Stimulated activated CD8-positive, alpha-beta memory T cell treated with anti-CD3 and anti-CD28 coated beads, Interleukin-4, amount 100 ng/mL, for 4 hours (primary cell): ENCODE data around the gene EXD3.

Source experiments
- DNase-seq, 2 donors: peaks; one replicate each; pipeline ENCODE4 v3.0.0-alpha.2; 2020; ENCODE audit warnings: low read depth in 2 of 2, low spot score in 1 of 2

Gene EXD3

DNA sequence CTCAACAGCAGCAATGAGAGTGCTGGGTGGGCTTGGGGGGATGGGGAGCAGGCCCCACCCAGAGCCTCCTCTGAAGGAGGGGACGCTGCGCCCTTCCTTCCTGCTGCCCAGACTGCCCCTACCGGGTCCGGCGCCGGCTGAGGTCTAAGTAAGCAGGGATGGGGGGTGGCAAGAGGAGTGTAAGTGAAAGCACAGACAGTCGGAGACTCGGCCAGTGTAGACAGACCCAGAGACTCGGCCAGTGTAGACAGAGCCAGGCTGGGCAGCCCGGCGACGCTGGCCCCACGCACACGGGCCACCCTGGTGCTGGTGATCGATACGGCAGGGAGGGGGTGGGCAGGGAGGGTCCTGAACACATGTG lies 25.6 kb upstream of the EXD3 start:
- no peak for DNase-seq

DNA sequence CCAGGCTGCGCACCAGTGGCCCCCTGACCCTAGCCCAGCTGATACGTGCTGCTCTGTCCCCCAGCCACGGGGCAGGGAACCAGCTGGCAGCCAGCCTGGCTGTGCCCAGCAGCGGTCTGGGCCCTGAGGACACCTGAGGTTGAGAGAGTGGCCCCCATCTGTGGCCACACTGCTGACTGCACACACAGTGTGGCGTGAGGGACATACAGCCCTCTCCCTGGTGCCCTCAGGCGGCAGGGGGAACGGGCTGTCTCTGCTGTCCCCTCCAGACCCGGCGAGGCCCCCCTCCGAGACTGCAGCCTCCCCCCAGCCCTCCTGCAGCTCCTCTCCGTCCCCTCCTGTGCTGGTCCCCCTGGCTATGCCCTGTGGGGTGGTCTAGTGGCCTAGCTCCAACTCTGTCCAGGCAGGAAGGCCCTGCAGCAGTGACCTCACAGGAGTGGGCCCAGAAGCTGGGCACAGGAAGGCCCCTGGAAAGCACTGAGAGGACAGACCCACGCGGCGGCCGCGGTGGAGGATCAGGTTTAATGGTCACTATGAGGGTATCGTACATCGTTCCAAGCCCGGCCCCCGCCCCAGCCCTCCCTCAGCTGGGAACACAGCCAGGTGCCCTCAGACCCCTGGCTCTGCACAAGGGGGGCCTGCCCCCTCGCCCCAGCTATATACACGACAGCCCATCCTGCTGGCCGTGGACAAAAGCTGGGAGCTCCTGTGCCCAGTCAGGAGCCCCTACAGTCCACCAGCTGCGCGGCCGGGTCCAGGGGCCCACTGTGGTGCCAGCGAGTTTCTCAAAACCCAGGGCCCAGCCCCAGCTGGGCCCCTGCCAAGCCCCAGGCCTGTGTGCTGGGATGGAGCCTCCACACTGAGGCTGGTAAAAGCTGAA lies 25.0 kb upstream of the EXD3 start:
- no peak for DNase-seq

DNA sequence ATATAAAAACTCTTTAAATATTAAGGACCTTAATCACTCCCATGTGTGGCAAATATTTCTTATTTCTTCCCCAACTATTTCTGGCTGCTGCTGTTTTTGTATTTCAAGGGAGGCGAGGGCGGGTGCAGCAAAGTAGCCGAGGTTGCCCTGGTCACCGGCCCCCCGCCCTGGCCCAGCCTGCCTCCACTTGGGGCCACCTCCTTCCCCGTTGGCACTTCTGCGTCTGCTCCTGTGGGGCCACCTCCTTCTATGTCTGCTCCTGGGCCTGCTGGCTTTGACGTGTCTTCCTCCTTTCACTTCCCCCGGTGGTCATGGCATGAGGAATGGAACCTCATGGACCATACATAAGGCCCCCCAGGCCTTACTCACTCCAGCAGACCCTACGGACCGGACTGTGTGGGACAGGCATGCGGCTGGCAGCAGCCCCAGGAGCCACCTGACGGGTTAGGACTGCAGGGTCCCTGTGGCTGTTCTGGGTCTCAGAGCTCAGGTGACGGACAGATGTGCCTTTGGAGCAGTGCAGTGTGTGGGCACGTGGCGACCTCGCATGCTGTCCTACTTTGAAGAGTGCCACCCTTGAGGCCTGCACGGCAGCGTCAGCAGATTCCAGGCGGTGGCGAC lies 24.0 kb upstream of the EXD3 start:
- DNase-seq = no peak

DNA sequence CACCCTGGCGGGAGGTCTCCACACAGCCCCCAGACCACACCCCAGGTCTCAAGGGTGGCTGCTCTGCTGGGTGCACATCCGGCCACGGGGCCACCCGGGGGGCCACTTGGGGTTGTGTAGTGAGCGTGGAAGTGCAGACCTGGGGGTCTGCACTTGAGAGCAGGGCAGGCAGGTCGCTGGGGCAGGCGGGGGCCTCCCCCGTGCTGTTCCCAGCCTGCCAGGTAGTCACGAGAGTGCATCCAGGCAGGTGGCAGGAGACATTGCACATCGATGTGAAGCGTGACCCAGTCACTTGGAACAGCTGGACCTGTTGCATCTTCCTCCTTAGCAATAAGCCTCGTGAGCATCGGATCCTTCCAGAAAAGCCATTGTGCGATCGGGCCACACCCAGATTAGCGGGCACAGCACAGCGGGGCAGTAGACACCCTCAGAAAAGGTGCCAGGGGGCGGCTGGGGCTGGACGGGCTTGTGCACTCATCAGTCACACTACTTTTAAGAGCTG lies 23.0 kb upstream of the EXD3 start:
- no peak for DNase-seq

DNA sequence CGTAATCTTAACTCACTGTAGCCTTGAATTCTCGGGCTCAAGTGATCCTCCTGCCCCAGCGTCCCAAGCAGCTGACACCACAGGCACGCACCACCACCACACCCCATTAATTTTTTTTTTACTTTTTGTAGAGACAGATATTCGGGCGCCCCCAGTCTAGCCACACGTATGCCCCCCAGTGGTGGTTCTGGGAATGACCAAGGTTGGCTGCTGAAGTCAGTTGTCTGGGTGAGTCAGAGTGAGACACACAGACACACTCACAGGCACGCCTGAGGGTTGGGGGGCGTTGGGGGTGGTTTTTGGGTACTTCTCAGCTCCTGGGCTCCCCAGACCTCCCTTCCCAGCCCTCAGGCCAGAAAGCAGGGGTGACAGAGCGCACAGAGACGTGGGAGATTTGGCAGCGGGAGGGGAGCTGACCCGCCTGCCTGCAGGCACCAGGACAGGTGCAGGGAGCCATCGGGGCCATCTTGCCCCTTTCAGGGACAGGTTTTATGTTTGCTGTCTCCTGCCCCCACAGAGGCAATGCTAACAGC lies 22.4 kb upstream of the EXD3 start:
- peak; percentile 71 to 86 for DNase-seq

DNA sequence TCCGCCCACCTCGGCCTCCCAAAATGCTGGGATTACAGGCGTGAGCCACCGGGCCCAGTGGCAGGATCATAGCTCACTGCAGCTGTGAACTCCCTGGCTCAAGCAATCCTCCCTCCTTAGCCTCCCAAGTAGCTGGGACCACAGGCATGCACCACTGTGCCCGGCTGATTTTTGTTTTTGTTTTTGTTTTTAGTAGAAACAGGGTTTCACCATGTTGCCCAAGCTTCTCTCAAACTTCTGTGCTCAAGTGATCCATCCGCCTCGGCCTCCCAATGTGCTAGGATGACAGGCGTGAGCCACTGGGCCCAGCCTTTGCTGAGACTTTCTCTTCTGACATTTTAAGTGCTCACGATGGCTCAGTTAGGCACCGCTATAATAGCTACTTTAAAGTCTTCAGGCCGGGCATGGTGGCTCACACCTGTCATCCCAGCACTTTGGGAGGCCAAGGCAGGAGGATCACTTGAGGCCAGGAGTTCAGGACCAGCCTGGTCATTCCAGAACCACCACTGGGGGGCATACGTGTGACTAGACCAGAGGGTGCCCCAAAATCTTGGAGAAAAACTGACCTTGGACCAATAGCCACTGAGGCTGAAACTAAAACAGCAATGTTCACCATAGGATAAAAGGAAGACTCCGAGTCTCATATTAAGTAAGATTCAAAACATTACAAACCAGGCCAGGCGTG lies 21.3 kb upstream of the EXD3 start:
- no peak for DNase-seq

DNA sequence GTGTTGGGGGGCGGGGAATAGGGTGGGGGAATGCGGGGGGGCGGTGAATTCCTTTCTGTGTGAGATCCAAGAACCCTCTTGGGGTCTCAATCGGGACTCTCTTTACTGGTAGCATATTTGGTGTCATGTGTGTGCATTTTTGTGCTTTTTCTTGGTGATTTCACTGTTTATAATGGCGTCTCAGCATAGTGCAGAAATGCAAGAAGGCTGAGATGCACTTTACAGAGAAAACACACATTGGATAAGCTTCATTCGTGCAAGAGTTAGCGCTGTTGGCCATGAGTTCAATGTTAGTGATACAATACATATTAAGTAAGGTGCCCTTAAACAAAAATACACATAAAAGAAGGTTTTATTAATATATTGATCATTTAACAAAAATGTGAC lies 19.0 kb upstream of the EXD3 start:
- DNase-seq = no peak

DNA sequence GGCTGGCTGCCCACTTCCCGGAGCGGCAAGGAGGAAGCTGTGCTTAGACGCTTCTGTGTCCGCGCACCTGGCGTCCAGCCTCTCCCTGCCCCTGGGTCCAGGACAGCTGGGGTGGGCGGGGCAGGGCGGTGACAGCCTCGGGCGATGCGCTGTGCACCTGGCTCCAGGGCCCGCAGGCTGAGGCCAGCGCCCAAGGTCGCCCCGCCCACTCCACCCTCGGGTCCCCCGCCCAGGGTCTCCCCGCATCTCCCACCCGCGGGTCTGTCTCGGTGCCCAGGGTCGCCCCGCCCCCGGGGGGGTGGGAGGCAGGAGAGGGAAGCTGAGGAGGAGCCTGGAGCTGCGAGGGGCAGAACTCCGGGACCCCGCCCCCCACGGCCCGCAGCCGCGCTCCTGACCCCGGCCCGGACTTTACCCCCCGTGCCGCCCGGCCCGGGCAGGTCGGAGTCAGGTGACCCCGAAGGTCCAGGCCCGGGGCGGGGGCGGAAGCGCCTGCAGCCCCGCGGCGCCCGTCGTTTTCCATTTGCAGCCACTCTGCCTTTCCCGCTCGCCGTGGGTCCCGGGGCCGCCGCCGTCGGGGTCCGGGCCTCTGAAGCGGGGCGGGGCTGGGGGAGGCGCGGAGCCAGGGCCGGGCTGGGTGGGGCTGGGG lies 18.4 kb upstream of the EXD3 start, which contains the start of gene ENTPD8:
TSS of gene ENTPD8 (minus strand) at position 69 of the 646 bp plus-strand sequence. CDS start 3,072 bp downstream, outside the sequence.
- no peak for DNase-seq

DNA sequence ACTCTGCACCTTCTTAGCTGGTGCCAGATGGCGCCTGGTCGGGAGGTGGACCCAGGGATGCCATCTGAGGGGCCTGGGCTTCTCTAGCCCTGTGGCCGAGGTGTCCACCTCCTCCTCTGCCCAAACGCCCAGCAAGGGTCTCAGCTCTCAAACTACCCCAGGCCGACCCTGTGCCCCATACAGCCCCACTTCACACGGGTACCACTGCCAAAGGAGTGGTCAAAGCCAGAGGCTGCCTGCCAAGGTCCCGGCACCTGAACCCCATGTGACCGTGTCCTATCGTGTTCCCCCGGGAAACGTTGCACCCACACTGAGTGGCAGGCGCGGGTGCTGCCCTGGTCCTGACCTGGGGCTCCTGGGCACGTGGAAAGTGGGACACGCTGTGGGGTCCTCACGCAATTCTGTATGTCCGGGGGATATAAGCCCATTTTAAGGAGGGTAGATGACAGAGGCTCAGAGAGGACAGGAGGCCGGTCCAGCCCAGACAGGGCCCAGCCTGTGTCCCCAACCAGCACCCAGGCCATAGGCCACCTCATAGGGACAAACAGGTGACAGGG lies 16.3 kb upstream of the EXD3 start:
- no peak for DNase-seq

DNA sequence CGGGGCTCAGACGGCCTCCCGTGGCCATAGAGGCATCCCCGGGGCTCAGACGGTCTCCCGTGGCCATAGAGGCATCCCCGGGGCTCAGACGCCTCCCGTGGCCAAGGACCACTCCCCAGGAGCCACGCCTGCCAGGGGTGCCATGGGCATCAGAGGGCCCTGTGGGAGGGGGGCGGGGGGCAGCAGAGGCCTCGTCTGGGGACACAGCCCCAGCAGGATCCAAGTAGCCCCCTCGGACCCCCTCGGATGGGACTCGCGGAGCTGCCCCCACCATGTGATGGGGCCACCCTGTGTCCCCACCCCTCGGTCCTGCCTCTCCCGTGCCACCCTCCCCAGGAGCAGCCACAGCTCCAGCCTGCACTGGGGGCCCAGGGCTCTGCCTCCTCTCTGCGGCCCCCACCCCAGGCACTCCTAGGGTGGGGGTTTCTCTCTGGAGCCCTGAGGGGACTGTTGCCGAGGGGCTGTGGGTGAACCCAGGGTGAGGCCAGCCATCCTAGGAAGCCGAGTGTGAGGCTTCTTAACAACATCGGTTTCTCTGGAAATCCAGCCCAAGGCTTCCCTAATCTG lies 15.7 kb upstream of the EXD3 start:
- DNase-seq = no peak

DNA sequence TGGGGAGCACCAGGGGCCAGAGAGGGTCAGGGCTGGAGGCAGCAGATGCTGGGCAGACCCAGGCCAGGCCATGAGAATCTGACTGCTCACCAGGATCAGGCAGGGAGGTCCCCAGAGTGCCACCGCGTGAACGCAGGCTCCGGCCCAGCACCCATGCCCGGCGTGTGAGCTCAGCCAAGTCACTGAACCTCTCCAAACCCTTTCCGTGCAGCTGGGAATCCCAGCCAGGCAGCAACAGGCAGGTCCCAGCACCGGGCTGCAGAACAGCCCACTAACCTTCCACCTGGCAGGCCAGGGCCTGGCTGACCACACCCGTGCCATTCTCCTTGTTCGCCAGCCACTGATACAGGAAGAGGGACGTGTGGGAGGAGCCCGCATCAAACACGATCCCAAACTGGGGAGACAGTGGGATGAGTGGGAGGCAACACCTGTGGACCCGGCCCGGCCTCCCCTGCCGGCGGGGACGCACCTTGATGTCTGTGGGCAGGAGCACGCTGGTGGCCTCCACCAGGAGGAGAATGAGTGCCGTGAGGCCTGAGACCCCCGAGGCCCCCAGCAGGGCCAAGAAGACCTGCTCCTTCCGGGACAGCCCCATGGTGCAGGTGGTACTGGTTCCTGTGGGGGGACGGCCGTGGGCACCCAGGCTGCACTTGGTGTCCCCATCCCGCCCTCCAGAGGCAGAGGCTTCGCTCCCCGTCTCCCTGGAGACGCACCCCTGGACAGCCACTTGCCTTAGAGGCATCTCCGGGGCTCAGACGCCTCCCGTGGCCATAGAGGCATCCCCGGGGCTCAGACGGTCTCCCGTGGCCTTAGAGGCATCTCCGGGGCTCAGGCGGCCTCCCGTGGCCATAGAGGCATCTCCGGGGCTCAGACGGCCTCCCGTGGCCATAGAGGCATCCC lies 15.0 kb upstream of the EXD3 start:
- DNase-seq = no peak

DNA sequence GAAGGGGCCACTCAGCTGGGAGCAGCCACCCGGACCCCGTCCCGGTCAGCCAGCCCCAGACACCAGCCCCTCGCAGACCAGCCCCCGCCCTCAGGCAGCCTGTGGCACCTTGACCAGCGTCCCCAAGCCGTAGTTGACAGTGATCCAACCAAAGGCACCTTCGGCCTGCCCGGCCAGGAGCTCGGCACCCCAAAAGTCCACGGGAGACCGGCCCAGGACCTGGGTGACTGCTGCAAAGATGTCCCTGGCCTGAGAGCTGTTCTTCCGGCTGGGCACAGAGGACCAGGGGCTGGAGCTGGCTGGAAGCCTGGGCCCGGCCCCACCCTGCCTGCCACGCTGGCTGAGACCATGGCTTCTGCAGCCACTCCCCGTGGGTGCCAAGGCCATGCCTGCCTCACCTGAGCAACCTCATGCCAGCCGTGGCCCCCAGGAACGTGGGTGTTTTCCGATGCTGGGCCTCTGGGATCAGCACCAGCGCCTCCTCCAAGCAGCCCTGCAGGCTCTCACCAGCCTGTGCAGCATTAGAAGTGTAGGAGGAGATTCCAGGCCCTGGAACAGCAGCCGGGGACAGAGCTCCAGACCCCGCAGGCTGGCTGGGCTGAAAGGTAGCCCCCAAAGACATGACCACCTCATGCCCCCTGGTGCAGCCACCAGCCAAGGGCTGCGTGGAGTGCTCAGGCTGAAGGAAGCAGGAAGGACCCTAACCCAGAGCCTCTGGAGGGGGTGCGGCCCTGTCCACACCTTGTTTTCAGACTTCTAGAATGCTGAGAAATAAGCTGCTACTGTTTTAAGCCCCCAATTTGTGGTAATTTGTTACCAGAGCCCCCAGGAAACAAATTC lies 14.0 kb upstream of the EXD3 start:
- DNase-seq = no peak

DNA sequence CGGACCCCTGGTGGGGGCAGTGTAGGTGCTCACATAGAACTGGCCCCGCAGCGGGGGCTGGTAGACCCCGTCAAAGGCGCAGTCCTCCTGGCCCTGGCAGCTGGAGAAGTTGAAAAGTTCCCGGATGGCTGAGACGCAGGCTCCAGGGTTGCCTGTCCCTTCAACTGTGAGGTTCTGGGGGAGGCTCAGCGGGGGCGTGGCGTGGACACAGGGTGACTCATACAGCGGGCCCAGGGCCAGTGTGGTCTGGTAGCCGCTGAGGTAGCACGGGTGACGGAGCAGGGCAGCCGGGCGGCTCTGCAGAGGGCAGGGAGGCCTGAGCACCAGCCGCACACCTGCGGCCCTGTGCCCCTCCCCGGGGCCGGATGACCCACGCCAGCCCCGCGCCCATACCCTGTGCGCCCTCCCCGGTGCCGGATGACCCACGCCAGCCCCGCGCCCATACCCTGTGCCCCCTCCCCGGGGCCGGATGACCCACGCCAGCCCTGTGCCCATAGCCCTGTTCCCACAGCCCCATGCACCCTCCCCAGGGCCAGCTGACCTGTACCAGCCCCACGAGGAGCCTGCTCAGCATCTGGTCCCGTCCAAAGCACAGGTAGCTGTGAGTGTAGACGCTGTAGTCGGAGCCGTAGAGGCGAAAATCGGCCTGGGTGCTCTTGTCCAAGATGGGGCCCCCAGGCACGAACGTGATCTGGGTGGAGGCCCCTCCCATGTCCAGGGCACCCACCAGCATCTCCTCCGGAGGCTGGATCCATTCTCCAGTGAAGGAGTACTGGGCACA lies 13.2 kb upstream of the EXD3 start:
- no peak for DNase-seq

DNA sequence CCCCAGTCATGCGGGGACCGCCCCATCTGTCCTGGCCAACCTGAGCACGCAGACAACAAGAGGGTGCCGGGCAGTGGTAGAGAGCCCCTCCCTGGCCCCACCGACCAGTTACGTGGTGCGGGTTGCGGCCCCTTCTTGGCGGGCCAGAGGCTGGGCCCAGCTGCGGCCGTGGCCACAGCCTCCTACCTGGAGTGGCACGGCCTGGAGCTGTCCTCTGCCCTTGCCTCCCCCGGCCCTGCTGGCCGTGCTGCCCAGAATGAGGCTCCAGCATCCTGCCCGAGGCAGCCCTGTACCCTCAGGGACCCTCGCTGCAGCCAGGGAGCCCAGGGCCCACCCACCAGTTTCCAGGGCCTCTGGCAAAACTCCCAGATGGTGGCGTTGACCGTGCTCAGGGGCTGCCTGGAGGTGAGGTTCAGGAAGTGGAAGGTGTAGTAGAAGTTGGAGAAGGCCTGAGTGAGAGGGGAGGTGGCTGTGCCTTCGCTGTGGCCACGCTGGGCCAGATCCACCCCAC lies 12.5 kb upstream of the EXD3 start:
- no peak for DNase-seq

DNA sequence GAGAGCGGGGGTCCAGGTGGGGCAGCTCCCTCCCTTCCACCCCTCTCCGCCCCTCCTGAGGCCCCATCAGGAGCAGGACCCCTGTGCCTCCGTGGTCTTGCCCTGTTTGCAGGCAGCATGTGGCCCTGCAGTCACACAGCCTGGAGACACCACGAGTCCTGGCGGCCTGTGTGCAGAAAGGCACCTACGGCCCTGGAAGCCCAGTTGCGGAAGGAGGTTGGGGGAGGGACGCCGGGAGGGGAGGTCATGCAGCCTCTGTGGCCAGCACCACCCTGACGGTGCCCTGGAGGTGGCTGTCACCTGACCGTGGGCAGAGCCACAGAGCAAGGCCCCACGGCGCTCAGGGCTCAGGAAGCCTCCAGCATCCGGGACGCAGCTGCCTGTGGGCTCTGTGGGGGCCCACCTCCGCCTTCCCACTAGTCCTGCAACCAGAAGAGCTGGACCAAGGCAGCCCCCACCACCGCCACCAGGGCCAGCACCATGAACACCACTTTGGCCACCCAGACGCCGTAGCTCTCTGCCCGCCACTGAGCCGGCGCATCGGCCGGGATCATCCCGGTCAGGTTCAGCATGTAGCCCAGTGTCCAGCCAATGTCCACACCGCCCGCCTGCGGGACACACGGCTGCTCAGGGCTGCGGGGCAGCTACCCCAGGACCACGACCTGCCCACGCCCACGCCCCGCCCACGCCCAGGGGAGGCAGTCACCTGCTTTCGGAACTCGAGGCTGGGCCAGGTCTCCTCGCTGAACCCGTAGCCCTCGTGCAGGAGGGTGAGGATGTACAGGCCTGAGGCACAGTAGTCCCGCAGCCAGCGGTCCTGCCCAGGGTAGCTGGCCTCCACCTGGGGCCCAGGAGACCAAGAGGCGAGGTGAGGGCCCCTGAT lies 11.8 kb upstream of the EXD3 start:
- DNase-seq = no peak

DNA sequence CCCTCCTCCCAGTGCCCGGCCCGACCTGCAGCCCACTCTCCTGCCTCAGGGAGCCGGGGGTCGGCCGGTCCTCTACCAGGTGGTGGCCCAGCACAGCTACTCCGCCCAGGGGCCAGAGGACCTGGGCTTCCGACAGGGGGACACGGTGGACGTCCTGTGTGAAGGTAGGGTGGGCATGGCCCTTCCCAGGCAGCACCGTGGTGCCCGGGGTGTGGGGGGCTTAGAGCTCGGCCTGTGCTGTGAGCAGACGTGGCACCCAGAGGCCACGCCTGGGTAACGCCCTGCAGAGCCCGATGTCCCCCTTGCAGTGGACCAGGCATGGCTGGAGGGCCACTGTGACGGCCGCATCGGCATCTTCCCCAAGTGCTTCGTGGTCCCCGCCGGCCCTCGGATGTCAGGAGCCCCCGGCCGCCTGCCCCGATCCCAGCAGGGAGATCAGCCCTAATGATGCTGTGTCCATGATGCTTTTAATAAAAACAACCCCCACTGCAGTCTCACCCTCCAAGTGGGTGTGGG lies 11.0 kb upstream of the EXD3 start:
- no peak for DNase-seq
